Karpas-422 (cell line): Measurements from ENCODE around the gene INTS6. TPM values are rescaled to one million over a fixed set of nuclear protein-coding genes. Genes with fewer than 3 reads are reported as not detected.
"Not testable (repeated sequence)": the region's sequence is repeated elsewhere in the genome, so short reads cannot be mapped to it uniquely, and the experiment has no call there.

Experiments
- DNase-seq: peaks from one replicate; pipeline ENCODE4 v3.0.0-alpha.2; 2015
- H2AFZ ChIP-seq: fragments of 200-600 bp; sonication (generic); 2 replicates; pipeline ENCODE4 v1.6.1; 2014; ENCODE audit warnings: antibody characterized with exemption, low read length, mixed read lengths
- H3K27ac ChIP-seq: fragments of 200-600 bp; sonication (generic); 2 replicates; pipeline ENCODE4 v1.5.1; 2014; ENCODE audit warnings: mild to moderate bottlenecking, low read length, moderate library complexity
- H3K27me3 ChIP-seq: fragments of 200-600 bp; sonication (generic); 2 replicates; pipeline ENCODE4 v1.6.1; 2014; ENCODE audit warnings: low read length, mixed read lengths
- H3K36me3 ChIP-seq: fragments of 200-600 bp; sonication (generic); 2 replicates; pipeline ENCODE4 v1.6.1; 2014; ENCODE audit warnings: low read length, mixed read lengths; ENCODE audit not compliant: insufficient read depth
- H3K4me1 ChIP-seq: fragments of 200-600 bp; sonication (generic); 2 replicates; pipeline ENCODE4 v1.6.1; 2014; ENCODE audit warnings: mild to moderate bottlenecking, low read length, mixed read lengths
- H3K4me2 ChIP-seq: fragments of 200-600 bp; sonication (generic); 2 replicates; pipeline ENCODE4 v1.6.1; 2014; ENCODE audit warnings: low read length, low read depth, mild to moderate bottlenecking; ENCODE audit not compliant: poor library complexity, severe bottlenecking
- H3K4me3 ChIP-seq: fragments of 200-600 bp; sonication (generic); 2 replicates; pipeline ENCODE4 v1.5.1; 2014; ENCODE audit warnings: mild to moderate bottlenecking, antibody characterized with exemption, low read length, mixed read lengths
- H3K79me2 ChIP-seq: fragments of 200-600 bp; sonication (generic); 2 replicates; pipeline ENCODE4 v1.6.1; 2014; ENCODE audit warnings: mild to moderate bottlenecking, low read length, mixed read lengths
- H3K9ac ChIP-seq: fragments of 200-600 bp; sonication (generic); 2 replicates; pipeline ENCODE4 v1.6.0; 2014; ENCODE audit warnings: low read length
- H3K9me2 ChIP-seq: fragments of 200-600 bp; sonication (generic), shearing (Covaris generic); replicated peaks from 2 replicates; pipeline ENCODE4 v1.6.0; 2014; ENCODE audit warnings: mild to moderate bottlenecking, low read length, moderate library complexity; ENCODE audit not compliant: insufficient read depth
- H3K9me3 ChIP-seq: fragments of 300-700, 200-600 bp; sonication (generic); 2 replicates; pipeline ENCODE4 v1.6.1; 2014; ENCODE audit warnings: low read length, mixed read lengths
- H4K20me1 ChIP-seq: fragments of 200-600 bp; sonication (generic); 2 replicates; pipeline ENCODE4 v1.6.1; 2014; ENCODE audit warnings: mild to moderate bottlenecking, antibody characterized with exemption, low read length, low read depth; ENCODE audit not compliant: insufficient read depth
- total RNA-seq: library from RNA; depleted of rRNA; stranded (reverse); fragments of >200 nt; shearing (Covaris generic); gene quantifications from 2 replicates; pipeline ENCODE4 v1.2.3, GENCODE V29; 2014; ENCODE audit warnings: low replicate concordance

The INTS6 gene
- total RNA-seq, 1 experiment from 2014 or later = 86.2 TPM

- Histone ChIP-seq H3K36me3 (peaks cover 73% of the 10 kb centered on the region), H3K79me2 (peaks cover 96% of the 10 kb centered on the region), H3K9me3 (peaks cover 12% of the 10 kb centered on the region), H3K4me1 (peaks cover 39% of the 10 kb centered on the region)
- H3K4me2 ChIP-seq, DNase-seq, H3K27me3 ChIP-seq, H3K9me2 ChIP-seq, H3K4me3 ChIP-seq, H3K27ac ChIP-seq, H4K20me1 ChIP-seq, H3K9ac ChIP-seq, H2AFZ ChIP-seq: not testable (repeated sequence)
Measured at GRCh38 chr13:51415339-51415738, 37.5 kb downstream of the INTS6 start.

GRCh38 chr13:51412431-51412830 lies 40.4 kb downstream of the INTS6 start:
- Histone ChIP-seq H3K27ac (no peak overlapping the region), H3K36me3 (peaks cover 72% of the 10 kb centered on the region), H3K4me3 (no peak overlapping the region), H3K79me2 (peaks cover 97% of the 10 kb centered on the region), H3K9me3 (peaks cover 12% of the 10 kb centered on the region), H4K20me1 (no peaks in the 10 kb centered on the region), H2AFZ (no peak overlapping the region), H3K27me3 (no peaks in the 10 kb centered on the region), H3K9ac (no peak overlapping the region), H3K4me2 (no peak overlapping the region), H3K9me2 (no peaks in the 10 kb centered on the region), H3K4me1 (peaks cover 15% of the 10 kb centered on the region)
- no peak for DNase-seq

- Histone ChIP-seq H3K27me3 (no peaks in the 10 kb centered on the region), H2AFZ (no peak overlapping the region), H3K9me2 (no peaks in the 10 kb centered on the region), H3K4me1 (peaks cover 5% of the 10 kb centered on the region), H4K20me1 (no peaks in the 10 kb centered on the region), H3K27ac (no peak overlapping the region), H3K9me3 (no peaks in the 10 kb centered on the region), H3K4me2 (no peak overlapping the region), H3K79me2 (peaks cover 96% of the 10 kb centered on the region), H3K36me3 (peaks cover 47% of the 10 kb centered on the region; the same call in 1 of the 2 replicates), H3K4me3 (no peak overlapping the region), H3K9ac (no peak overlapping the region)
- no peak for DNase-seq
Measured at GRCh38 chr13:51405176-51405575, 47.7 kb downstream of the INTS6 start.

- H3K4me1 ChIP-seq = peaks cover 6% of the 10 kb centered on the region
- H2AFZ ChIP-seq = no peak overlapping the region
- H3K79me2 ChIP-seq = peaks cover 97% of the 10 kb centered on the region
- peak overlapping the region; percentile 53; the same call in 1 of the 2 replicates for H3K27ac ChIP-seq
- no peak for DNase-seq
- peaks cover 28% of the 10 kb centered on the region for H3K36me3 ChIP-seq
- no peak overlapping the region for H3K9ac ChIP-seq
- no peaks in the 10 kb centered on the region for H3K9me3 ChIP-seq
- H4K20me1 ChIP-seq = no peaks in the 10 kb centered on the region
- H3K4me2 ChIP-seq = no peak overlapping the region
- H3K4me3 ChIP-seq = no peak overlapping the region
- no peaks in the 10 kb centered on the region for H3K27me3 ChIP-seq
- no peaks in the 10 kb centered on the region for H3K9me2 ChIP-seq
Measured at GRCh38 chr13:51397262-51397941, 55.4 kb downstream of the INTS6 start.

GRCh38 chr13:51396352-51396751 lies 56.5 kb downstream of the INTS6 start:
- H3K9ac ChIP-seq = no peak overlapping the region
- no peaks in the 10 kb centered on the region for H4K20me1 ChIP-seq
- DNase-seq = no peak
- no peaks in the 10 kb centered on the region for H3K9me2 ChIP-seq
- no peak overlapping the region for H2AFZ ChIP-seq
- H3K4me2 ChIP-seq = no peak overlapping the region
- H3K4me1 ChIP-seq = peaks cover 11% of the 10 kb centered on the region
- H3K27me3 ChIP-seq = no peaks in the 10 kb centered on the region
- peaks cover 26% of the 10 kb centered on the region for H3K36me3 ChIP-seq
- no peaks in the 10 kb centered on the region for H3K9me3 ChIP-seq
- H3K4me3 ChIP-seq = no peak overlapping the region
- peak overlapping the region; percentile 53; the same call in 1 of the 2 replicates for H3K27ac ChIP-seq
- peaks cover 97% of the 10 kb centered on the region for H3K79me2 ChIP-seq

GRCh38 chr13:51394724-51395123 lies 58.1 kb downstream of the INTS6 start:
- Histone ChIP-seq H2AFZ (no peak overlapping the region), H3K9ac (no peak overlapping the region), H3K9me2 (no peaks in the 10 kb centered on the region), H3K4me2 (no peak overlapping the region), H3K79me2 (peaks cover 95% of the 10 kb centered on the region), H3K9me3 (no peaks in the 10 kb centered on the region), H3K27ac (no peak overlapping the region), H3K27me3 (no peaks in the 10 kb centered on the region), H3K4me1 (peaks cover 18% of the 10 kb centered on the region), H4K20me1 (no peaks in the 10 kb centered on the region), H3K36me3 (peaks cover 29% of the 10 kb centered on the region), H3K4me3 (no peak overlapping the region)
- DNase-seq = no peak

- no peak for DNase-seq
- Histone ChIP-seq H3K9me3 (no peaks in the 10 kb centered on the region), H3K27me3 (no peaks in the 10 kb centered on the region), H3K9me2 (no peaks in the 10 kb centered on the region), H3K27ac (no peak overlapping the region), H2AFZ (no peak overlapping the region), H3K9ac (no peak overlapping the region), H3K79me2 (peaks cover 68% of the 10 kb centered on the region), H4K20me1 (no peaks in the 10 kb centered on the region), H3K4me1 (no peaks in the 10 kb centered on the region), H3K36me3 (peaks cover 64% of the 10 kb centered on the region; the same call in 1 of the 2 replicates), H3K4me2 (no peak overlapping the region), H3K4me3 (no peak overlapping the region)
Measured at GRCh38 chr13:51385114-51385513, 67.7 kb downstream of the INTS6 start.

- Histone ChIP-seq H3K27ac (no peak overlapping the region), H3K4me1 (no peaks in the 10 kb centered on the region), H3K9ac (no peak overlapping the region), H3K4me3 (no peak overlapping the region), H4K20me1 (no peaks in the 10 kb centered on the region), H3K36me3 (peaks cover 79% of the 10 kb centered on the region), H3K9me2 (no peaks in the 10 kb centered on the region; the same call in 1 of the 2 replicates), H2AFZ (no peak overlapping the region), H3K9me3 (no peaks in the 10 kb centered on the region), H3K79me2 (peaks cover 48% of the 10 kb centered on the region), H3K4me2 (no peak overlapping the region), H3K27me3 (no peaks in the 10 kb centered on the region)
- DNase-seq = no peak
Measured at GRCh38 chr13:51380269-51380668, 72.6 kb downstream of the INTS6 start.
